Endothelial cell of hepatic sinusoid (primary cell): ENCODE measurements around the gene MFAP3.
"Not testable (repeated sequence)": the region's sequence is repeated elsewhere in the genome, so short reads cannot be mapped to it uniquely, and the experiment has no call there.

ENCODE experiments used
- in situ Hi-C: cut with HindIII; loops from 2 replicates; pipeline ENCODE4 v1.10.0; 2017; ENCODE audit warnings: low sequenced_read_pairs

Gene MFAP3

DNA sequence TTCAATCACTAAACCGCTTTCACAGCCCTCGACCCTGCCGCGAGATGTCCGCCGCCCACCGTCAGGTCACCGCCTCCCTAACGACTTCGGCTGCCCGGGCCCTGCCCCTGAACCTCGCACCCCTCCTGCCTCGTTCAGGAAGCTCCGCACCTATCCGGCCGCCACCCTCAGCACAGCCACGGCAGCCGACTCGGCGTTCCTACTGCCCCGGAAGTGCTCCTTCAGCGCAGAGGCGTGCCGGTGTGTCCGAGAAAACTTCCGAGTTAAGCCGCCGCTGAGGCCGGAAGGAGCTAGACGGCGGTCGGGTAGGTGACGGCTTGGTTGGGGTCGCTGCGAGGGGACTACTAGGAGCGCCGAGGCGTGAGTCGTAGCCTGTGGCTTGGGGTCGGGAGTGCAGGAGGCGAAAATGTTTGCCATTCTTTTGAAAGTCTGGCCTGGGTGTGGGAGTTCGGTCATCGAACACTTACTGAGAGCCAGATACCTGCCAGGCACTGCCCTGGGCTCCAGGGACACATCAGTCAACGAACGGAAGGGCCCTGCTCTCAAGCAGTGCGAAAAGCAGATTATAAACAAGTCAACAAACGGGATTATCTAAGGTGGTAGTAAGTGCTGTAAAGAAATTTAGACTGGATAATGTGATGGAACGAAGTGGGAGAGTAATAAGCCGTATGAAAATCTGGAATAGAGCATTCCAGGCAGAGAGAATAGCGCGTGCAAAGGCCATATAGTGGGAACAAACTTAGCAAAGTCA, at the start of gene MFAP3, which contains the start of gene FAM114A2:
Gene MFAP3, plus strand, starts transcription at position 261 of the 751 bp plus-strand sequence. CDS start 10,756 bp downstream, outside the sequence.
Gene FAM114A2, minus strand, starts transcription at position 204 of the 751 bp plus-strand sequence. CDS start 3,957 bp downstream, outside the sequence.
- in situ Hi-C loops: no loop called here

DNA sequence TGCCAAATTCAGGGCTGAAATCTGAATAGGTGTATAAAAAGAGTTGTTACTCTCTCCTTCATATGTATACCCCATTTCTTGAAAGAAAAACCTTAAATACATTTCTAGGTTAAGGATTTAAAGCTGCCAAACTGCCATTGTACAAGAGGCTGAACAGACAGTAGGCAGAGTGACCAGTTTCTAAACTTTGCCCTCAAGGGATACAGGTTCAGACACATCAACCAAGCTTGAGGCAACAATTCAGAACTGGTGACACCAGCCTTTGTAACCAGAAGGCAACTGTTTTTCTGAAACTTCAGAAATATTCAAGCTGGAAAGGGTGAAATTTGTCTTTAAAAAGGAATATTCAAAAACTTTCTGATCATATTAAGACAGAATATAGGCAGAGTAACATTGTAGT, 47.6 kb upstream of the MFAP3 start:
- in situ Hi-C loops: no loop called here

DNA sequence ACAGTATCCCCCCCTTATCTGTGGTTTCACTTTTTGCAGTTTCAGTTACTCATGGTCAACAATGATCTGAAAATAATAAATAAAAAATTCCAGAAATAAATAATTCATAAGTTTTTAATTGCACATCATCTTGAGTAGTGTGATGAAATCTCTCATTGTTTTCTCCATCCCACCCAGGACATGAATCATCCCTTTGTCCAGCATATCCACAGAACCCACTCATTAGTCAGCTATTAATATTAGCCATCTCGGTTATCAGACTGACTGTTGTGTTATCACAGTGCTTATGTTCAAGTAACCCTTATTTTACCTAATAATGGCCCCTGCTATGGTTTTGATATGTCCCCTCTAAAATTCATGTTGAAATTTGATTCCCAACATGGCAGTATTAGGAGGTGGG, 40.8 kb upstream of the MFAP3 start:
- in situ Hi-C loops: no loop called here

DNA sequence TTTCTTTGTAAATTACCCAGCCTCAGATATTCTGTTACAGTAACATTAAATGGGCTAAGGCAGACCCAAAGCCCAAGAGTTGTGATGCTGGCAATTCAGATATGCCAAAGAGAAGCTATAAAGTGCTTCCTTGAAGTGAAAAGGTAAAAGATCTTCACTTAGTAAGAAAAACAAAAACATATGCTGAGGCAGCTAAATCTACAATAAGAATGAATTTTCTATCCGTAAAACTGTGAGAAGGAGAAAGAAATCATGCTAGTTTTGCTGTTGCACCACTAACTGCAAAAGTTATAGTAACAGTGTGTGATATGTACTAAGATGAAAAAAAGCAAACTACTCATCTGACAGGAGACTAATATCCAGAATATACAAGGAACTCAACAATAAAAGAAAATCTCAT, 40.0 kb upstream of the MFAP3 start:
- in situ Hi-C loops: no loop called here

DNA sequence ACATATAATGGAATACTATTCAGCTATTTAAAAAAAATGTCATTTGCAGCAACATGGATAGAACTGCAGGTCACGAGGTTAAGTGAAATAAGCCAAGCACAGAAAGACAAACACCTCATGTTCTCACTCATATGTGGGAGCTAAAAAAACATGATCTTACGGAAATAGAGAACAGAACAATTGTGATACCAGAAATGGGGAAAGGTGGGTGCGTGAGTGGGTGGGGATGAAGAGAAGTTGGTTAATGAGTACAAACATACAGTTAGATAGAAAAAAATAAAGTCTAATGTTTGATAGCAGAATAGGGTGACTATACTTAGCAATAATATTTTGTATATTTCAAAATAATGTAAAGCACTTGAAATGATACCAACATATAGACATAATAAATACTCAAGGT, 38.8 kb upstream of the MFAP3 start:
- in situ Hi-C loops: no loop called here

DNA sequence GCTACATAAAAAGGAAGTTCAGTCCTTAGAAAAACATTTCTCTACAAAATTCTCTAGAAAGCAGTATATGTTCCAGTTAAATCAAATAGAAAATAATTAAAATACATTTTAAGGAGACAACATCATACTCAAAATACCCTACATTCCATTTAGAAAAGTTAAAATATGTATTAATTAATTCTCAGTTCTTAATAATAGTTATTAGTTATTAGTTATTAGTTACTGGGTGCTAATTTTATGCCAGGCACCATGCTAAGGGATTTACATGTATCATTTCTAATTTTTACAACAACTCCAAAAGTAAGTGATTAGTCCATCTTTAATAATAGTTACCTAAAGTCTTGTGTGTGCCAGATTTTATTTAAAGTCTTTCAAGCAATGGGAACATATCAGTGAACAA, 38.1 kb upstream of the MFAP3 start:
- in situ Hi-C loops: no loop called here

DNA sequence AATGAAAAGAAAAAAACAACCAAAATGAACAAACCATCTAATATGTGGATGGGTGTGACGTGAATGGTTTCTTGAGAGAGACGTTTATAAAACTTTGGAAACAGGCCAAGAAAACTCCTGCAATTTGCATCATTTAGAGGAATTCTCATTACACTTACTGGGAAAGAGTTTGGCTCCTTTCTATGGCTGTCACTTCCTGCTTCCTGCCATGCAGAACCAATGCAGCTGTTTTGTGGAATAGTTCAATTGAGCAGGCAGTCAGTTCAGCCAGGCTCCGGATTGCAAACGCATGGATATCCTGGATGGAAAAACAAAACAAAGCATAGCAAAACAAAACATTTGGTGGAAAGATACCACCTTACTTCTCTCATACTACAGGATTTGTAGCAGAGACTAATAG, 36.7 kb upstream of the MFAP3 start:
- in situ Hi-C loops: no loop called here

DNA sequence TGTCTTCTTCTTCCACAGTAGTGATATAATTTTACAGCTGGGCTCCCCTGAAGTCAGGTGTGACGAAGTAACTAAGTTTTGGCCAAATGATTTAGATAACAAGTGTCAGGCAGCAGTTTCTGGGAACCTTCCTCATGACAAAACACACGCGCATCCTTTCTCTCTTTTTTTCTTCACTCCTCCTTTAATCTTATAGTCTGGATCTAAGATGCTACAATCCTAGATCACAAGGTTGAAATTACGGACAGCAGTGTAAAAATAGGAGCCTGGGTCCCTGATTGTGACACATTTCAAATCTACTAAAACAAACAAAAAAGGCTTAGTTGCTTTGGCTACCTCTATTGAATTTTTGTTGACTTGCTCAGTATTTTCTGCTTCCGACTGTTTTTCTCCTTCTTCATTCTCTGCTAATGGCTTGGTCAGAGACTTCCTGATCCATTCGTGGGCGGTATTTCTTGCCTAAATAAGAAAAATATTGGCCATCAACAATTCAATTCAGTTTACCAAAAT, 36.2 kb upstream of the MFAP3 start:
- in situ Hi-C loops: no loop called here

DNA sequence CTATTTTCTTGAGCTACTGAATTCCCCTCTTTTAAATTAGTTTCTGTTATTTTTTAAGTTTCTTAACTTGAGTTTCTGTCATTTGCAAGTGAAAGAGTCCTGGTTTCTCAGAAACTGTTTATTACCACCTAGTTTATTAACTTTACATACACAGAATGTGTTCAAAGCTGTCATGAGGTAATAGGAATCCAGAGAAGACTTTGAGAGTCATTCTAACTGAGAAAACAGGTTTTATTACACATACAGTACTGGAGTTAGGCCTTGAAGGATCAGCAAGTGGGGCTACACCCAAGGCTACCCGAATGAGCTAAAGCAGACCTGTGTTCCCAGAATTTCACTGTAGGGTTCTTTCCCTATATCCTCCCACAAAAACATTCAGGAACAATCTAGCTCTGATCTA, 33.1 kb upstream of the MFAP3 start:
- in situ Hi-C loops: no loop called here

DNA sequence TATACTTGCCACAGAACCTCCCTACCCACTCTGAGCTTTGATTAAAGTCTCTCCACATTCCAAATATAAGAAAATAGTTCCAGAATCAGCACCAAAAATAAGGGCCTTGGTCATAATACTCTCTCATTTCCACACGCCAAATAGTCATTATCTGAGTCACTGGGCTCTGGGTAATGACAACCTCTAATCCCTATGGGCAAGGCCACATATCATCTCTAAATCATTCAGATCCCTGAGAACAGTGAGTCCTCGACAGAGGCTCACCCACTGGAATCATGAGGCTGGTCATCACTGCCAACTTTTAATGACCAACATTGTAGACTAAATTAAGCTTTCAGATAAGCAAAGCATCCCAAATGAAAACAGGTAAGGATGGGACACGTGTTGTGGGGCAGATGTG, 28.1 kb upstream of the MFAP3 start:
- in situ Hi-C loops: no loop called here

DNA sequence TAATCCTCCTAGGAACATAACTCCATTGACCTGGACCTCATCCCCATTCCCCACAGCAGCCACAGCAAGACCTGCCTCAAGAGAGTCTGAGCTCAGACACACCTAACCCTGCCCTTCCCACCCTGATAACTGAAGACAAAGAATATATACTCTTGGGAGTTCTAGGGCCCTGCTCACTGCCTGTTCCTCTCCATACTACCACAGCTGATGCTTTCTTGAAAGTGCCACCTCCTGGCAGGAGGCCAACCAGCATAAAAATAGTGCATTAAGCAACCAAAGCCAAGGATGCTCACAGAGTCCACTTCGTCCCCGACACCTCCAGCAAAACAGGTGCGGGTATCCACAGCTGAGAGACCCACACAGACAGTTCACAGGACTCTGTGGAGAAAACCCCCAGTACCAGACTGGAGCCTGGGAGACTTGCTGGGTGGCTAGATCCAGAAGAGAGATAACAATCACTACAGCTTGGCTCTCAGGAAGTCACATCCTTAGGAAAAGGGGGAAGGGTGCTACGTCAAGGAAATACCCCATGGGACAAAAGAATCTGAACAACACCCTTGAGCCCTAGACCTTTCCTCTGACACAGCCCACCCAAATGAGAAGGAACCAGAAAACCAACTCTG, 23.6 kb upstream of the MFAP3 start:
- in situ Hi-C loops: no loop called here

DNA sequence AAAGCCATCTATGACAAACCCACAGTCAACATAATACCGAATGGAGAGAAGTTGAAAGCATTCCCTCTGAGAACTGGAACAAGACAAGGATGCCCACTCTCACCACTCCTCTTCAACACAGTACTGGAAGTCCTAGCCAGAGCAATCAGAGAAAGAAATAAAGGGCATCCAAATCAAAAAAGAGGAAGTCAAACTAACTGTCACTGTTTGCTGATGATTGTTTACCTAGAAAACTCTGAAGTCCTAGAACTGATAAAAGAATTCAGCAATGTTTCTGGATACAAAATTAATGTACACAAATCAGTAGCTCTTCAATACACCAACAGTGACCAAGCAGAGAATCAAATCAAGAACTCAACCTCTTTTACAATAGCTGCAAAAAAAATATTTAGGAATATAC, 19.8 kb upstream of the MFAP3 start:
- in situ Hi-C loops: not testable (repeated sequence)

DNA sequence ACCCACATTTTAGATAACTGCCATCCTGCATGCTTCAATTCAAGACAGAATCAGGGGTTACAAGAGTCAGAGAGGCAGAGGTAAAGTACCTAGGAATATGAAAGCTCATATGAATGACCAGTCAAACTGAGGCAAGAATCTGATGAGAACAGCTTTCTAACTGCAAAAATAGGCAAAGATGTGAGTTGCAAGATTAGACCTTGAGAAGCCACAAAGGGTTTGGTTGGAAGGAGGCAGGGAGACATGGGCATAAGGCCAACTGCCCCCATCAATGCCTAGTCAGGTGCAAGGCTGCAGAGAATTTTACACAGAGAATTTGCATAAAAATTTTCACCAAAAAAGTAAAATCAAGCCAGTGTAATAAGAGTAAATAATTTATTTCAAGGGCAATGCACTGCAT, 12.8 kb upstream of the MFAP3 start:
- in situ Hi-C loops: no loop called here

DNA sequence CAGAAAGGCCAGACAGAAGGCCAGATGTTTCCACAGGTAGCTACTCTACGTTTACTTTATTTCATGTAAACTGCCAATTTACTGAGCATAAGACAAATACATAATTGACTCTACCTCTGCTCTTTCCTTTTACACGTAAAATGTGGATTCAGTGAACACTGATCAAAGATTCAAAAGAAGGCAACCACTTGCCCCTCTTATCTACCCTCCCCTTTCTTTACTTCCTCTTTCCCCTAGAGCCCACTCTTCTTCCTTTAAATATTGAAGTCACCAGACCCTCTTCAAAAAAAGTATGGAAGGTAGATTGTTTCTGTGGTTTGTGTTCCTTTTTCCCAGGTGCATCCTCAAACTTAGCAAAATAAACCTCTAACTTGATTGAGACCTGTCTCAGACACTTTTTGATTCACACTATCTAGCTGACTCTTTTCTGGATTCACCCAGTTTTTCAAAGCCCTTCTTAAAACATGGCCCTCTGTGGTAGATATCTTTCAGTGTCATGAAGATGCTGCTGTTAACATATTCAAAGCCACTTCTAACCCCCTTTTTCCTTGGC, 6.8 kb upstream of the MFAP3 start:
- in situ Hi-C loops: no loop called here

DNA sequence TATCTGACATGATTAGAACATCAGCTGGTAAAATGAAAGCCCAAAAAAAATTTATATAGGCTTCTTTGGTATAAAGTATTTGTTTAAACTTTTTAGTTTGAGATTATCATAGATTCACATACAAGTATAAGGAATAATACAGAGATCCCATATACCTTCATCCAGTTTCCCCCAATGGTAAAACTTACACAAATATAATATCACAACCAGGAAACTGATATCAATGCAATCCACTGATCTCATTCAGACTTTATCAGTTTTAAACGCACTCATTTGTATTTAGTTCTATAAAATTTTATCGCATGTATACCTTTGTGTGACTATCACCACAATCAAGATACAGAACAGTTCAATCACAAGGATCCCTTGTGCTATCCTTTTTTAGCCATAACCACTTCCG, 3.8 kb upstream of the MFAP3 start:
- in situ Hi-C loops: no loop called here

DNA sequence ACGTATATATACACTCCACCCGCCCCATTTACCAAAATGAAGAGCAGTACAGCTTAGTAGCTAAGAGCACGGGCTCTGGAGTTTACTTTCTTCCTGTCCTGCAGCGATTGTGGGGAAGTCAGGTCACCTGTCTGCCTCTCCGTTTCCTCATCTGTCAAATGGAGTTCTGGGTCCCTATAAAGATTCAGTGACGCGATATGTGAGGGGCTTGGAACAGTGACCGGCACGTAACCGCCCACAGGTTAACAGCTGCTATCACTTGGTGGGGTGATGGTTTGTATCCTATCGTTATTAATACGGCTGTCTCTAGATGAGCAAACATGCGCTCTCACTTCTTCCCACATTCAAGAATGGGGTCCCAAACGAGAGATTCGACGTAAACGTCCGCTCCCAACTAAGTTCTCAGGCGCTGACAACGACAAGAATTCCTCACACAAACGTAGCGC, 483 bp upstream of the MFAP3 start:
- in situ Hi-C loops: no loop called here

DNA sequence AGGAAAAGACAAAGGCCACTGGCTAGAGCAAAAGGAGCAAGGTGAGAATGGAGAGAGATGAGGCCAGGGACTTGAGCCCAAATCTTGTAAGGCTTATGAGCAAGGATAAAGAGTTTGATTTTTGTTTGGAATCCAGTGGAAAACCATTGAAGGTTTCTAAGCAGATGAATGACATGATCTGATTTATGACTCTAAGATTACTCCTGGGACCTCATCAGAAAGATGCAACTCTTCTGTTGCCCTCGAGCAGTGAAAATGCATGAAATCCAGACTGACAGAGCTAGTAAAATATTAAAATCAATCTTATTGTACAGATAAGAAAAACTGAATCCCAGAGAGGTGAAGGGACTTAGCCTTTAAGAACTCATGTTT, 677 bp downstream of the MFAP3 start:
- in situ Hi-C loops: no loop called here

DNA sequence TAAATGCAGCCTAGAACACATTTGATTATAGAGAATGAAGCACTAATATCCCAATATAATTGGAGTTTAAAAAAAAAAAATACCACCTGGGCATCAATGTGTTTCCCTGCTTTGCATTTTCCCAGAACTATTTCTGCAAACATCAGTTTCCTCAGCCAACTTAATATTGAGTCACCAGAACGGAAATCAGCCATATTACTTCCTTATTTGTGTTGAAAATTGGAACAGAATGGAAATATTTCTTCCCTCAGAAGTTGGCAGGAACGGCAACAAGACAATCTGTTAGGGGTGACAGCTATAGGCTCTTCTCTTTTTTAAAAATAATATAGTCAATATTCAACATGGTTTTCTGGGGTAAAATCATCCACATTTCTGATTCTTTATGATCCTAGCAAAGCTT, 4.0 kb downstream of the MFAP3 start:
- in situ Hi-C loops: no loop called here

DNA sequence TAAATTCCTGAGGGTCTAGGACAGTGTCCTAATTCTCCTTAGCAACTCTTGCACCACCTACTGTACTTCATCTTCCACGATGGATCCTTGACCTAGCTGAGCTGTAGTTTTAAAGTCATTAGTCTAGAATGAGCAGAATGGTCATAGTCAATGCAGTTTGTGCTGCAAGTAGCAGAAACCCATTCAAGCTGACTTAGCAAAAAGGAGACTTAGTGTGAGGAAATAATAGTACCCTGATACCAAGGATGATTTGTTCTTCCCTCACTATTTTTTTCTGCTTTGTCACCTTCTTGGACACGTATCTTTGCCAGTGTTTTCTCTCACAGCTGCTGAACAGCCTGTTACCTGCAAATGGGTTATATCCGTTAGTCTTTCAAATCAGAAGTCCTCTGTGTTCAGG, 5.3 kb downstream of the MFAP3 start:
- in situ Hi-C loops: no loop called here

DNA sequence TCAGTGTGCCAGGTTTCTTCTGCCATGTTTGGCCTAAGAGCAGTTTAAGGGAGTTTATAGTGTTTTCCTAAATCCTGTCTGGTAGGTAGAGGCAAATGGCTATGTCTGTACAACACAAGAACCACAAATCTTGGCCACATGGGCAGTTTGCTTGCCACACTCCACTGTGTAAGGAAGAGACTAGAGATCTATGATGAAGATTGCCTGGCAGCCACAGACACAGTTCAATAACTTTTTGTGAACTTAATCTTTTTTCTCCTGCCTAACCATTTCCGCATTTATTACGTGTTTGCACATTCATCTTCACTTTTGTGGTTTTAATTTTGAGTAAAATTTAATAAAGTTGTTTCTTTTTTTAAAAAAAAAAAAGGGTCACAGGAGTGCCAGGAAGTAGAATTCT, 5.8 kb downstream of the MFAP3 start:
- in situ Hi-C loops: no loop called here

DNA sequence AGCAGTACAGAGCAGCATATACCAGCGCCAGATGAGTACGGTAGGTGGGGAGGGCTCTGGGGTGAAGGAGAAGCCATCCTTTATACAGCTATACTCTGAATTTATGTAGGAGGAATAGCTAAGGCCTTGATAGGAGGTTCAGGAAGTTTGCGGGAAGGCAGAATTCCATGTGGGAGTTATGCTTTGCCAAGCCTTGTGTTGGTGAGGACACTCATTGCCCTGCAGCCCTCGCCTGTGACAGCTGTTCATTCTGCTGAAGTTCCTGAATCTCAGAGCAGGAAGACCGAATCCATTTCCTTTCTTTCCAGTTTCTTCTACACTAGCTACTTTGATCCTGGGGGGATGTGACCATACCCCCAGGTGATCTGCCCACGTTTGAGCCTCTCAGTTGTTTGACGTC, 7.7 kb downstream of the MFAP3 start:
- in situ Hi-C loops: no loop called here

DNA sequence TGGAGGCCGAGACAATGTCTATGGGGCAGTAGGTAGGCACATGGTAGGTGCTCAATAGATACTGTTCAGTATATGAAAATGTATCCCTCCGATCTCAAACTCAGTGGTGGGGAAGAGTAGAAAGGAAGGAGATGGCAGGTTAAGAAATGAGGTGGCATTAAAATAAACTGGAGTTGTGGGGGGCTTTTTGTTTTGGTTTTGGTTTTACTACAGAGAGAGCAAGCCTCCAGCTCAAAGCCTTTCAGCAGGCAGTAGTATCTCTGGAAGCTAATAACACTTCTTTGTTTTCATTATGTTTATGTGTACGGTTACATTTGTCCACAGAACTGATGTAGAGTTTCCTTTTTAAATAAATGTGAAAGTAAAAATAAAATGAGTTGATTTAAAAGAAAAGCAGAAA, 8.6 kb downstream of the MFAP3 start:
- in situ Hi-C loops: no loop called here
